Activated CD8-positive, alpha-beta memory T cell treated with anti-CD3 and anti-CD28 coated beads for 24 hours (primary cell): ENCODE measurements around the gene CAPNS2.

Experiments
- DNase-seq: peaks from one replicate; pipeline ENCODE4 v3.0.0-alpha.2; 2020

Gene CAPNS2

DNA sequence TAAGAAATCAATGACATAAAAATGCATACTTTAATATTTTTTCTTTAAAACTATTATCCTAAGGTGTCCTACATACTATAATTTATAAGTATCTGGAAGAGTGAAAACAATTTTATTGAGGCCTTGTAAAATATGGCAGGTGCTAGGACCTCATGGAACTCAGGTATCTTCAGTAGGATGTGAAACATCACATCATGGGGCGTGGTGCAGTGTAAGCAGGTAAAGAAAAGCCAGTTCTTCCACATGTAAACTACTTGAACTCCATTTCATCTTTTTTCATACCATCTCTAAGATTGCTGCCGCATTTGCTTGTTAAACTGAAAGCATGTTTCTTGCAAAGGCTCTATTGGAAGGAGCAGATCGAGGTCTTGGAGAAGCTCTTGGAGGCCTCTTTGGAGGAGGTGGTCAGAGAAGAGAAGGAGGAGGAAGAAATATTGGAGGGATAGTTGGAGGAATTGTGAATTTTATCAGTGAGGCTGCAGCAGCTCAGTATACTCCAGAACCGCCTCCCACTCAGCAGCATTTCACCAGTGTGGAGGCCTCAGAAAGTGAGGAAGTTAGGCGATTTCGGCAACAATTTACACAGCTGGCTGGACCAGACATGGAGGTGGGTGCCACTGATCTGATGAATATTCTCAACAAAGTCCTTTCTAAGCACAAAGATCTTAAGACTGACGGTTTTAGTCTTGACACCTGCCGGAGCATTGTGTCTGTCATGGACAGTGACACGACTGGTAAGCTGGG lies at the start of gene CAPNS2:
TSS of gene CAPNS2 (plus strand) at position 253 of the 744 bp plus-strand sequence. CDS start at position 326, 73 bp downstream.
- no peak for DNase-seq

DNA sequence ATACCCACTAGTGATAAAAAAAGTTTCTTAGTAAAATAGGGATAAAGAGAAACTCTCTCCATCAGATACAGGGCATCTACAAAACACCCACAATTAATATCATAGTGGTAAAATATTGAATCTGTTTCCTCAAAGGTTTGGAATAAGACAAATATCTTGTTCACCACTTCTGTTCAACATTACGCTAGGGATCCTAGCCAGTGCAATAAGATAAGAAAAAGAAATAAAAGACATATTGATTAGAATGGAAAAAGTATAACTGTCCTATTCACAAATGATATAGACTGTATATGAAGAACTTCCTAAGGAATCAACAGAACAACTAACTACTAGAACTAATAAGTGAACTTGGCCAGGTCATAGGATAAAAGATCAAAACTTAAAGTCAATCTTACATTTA lies 44.7 kb upstream of the CAPNS2 start:
- DNase-seq: no peak

DNA sequence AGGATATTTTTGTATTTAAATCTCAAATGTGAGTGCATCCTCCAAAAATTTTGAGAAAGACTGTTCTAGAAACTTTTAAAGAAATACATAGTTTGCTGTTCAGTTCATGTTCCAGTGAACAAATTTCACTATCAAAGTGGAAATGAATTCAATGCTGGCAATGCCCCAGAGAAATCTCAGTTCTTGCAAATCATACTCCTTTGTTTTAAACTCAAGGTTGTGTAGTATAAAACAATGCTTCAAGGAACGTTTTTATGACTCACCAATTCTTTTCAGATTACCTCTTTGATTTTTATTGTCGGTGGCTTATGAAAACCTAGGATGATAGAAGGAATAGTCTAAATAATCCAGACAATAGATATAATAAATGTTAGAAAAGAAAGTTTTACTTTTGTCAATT lies 40.0 kb upstream of the CAPNS2 start:
- DNase-seq: no peak

DNA sequence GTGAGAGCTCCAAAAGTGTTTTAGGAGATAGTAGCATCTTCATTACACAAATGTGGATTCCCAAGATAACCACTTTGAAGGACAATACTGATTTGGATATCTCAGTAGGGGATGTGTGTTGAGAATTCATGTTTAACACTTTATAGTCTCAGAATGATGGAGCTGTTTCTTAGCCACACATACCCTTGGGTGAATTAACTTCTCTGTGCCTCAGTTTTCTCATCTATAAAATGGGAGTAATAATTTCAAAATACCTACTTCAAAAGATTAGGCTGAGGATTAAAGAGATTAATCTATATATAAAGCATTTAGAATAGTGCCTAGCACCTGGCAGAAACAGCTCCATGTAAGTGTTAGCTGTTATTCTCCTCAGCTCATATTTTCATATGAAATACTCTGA lies 38.6 kb upstream of the CAPNS2 start:
- no peak for DNase-seq

DNA sequence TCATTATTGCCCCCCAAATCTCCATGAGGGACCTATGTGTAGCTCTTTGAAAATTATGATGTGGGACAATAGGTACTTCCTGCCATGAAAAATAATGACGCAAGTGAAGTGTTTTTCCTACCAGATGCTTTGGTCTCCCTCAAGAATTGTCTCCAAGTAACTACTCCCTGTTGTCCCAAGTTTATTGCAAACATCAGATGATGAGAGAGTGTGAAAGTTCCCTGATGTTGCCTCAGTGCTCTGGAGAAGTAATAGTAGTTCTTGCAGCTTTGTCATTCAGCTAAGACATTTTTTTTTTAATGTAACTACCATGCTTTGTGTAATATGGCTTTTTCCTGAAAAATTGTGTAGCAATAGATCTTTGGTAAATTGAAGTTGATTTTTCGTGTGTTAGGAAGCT lies 37.5 kb upstream of the CAPNS2 start:
- no peak for DNase-seq

DNA sequence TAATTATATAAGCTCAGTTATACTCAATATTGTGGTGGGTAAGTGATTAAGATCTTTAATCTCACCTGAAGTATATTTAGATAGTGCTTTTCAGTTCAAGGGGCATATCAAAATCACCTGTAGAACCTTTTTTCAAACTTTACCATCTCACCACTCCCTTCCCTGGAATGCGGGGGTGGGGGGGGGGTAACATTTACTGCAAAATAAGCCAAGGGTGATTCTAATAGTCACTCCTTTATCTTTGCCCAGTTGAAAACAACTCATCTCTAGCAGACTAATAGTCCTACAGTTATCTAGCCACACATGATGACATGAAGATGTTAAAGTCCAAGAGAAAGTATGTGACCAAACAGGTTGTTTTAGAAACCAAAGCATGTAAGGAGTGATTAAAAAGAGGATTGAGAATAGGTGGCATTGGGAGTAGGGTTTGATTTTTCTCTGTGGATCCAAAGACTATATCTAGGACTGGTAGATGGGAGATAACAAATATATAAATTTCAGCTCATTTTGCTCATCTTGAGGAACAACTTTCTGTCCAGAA lies 36.1 kb upstream of the CAPNS2 start:
- DNase-seq: no peak

DNA sequence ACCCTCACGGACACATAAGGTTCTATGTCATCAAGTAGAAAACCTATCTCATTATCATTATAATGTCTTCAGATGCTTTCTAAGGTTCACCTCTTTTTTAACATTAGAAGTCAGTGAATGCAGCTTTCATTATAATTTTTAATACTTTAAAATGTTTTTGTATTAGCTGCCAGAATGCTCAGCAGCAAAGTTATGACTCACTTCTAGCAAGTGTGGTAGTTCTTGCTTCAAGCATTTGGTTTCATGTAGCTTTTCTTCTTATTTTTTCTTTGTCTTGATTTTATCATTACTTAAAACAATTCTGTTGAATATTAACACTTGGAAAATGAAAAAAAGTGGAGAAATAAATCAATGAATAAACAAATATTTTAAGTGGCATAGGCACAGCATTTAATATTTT lies 34.3 kb upstream of the CAPNS2 start:
- DNase-seq: no peak

DNA sequence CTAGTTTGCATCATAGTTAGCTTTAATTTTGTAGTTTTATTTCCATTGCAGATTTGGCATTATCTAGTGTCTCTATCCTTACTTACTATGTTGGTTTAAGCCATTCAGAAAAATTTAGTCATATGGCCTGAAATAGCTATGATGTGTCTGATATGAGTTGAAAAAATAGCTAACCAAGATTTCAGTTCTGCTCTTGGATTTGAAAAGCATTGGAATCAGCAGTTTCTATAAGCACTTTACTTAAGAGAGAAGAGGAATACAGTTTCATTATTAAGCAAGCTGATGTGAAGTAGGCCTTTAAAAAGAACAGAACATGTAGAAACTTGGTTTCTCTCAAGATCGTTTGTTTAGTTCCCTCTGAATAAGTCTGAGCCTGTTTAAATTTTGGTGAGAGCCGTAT lies 31.7 kb upstream of the CAPNS2 start:
- no peak for DNase-seq

DNA sequence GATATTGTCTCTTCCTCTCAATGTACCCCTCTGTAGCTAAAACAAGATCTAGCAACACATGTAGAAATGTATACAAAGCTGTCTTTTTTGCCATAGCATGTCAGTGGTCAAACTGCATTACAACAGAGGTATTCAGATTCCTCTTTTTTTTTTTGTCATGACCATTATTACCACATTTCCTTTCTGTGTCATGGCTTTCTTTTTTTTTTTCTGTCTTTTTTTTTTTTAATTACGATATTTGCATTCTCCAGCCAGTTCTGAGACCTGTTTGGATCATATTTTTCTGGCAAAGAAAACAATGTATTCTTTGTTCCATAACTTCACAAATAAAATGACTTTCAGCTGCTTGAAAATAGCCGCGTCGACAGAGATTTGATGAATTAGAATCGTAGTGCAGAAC lies 27.4 kb upstream of the CAPNS2 start:
- no peak for DNase-seq

DNA sequence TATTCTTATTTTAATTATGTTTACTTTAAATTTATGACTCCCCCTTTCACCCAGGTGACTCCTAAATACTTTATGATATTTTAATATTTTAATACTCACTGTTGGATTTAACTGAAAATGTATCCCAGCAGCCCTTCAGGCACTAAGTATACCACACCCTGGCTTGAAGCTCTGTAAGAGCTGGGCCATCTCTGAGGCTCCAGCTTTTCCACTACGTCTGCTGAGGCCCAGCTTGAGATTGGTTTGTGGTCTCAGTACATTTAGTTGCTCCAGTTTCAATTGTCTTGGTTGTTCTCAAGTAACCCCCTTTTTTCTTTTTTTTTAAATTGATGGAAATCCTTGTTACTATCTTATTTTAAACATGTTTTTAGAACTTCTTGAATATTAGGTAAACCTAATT lies 27.0 kb upstream of the CAPNS2 start:
- DNase-seq: no peak

DNA sequence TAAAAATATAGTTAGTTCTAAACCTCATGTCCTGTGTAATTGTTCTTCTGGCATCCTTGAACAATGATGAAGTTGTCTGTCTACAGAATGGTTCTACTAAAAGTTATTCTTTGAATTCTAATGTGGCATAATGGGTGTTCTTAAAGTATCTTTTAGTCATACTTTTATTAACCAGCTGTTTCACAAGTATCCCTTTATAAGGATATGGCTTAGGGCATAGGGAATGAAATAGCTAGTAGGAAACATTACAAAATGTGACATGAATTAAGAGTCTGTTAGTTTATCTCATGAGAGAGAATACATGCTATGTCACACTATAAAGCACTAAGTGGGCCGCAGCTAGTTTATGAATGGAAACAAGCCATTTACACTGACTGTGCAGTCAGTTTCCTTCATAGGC lies 26.3 kb upstream of the CAPNS2 start:
- DNase-seq: no peak

DNA sequence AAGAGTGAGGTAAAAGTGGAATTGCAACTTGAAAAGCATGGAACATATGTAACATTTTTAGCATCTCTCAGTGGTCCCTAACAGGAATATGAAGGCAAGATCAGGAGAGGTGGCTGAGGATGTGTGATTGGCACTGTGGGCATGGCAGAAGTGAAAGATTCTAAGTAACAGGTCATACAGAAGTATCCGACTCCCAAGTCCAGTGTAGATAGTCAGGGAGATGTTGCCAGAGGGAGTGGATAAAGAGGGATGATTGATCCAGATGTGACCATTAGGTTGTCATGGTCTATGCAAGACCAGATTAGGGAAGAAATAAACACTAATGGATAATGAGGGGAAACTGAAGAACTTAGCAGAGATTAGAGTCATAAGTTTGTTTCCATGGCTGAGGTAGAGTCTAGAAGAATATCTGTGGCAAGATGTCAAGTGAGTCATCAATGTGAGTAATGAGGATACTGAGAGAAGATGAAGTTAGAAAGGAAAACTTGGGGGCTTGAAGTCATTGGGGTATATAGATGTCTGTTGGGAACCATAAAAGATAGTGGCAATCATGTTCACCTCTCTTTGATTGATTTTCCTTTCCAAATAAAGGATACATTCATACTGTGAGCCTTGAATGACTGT lies 23.9 kb upstream of the CAPNS2 start:
- no peak for DNase-seq

DNA sequence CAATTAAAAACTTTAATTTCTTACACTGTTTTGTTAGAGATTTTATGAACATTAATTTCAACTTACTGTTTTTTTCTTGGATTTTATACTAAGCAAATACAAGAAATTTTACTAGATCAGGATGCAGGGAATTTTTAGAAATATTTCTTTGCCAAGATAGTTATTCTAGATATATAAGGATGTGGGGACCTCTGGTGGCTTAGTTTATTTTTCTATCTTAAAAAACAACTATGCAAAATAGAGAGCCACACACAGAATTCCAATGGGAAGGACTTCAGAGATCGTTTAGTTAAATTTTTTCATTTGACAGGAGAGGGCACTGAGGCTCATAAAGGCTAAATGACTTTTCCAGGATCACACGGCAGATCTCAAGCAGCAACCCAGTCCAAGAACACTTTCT lies 23.0 kb upstream of the CAPNS2 start:
- no peak for DNase-seq

DNA sequence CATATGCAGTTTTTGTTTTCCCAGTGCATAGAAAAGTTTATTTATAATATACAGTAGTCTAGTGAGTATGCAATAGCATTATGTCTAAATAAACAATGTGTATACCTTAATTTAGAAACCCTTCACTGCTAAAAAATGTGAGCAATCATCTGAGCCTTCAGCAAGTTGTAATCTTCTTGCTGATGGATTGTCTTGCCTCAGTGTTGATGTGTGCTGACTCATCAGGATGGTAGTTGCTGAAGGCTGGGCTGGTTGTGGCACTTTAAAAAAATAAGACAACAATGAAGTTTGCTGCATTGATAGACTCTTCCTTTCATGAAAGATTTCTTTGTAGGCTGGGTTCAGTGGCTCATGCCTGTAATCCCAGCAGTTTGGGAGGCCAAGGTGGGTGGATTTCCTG lies 13.9 kb upstream of the CAPNS2 start:
- no peak for DNase-seq

DNA sequence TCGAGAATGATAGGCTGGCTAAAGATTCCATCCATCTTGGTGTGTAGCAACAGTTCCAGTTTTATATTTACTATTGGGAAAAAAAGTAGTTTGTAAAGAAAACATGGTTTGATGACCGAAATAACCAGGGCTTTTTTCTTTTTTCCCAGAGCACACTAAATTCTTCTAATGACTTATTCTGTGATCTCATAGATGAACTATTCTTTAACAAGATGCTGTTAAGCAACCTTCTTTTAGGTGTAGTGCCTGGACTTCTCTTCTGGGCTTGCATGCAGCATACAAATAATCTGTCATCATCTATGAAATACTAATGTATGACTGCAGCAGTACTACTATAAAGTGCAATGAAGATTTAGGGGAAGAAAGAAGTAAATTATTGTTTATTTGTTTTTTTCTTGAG lies 11.0 kb upstream of the CAPNS2 start:
- DNase-seq: no peak

DNA sequence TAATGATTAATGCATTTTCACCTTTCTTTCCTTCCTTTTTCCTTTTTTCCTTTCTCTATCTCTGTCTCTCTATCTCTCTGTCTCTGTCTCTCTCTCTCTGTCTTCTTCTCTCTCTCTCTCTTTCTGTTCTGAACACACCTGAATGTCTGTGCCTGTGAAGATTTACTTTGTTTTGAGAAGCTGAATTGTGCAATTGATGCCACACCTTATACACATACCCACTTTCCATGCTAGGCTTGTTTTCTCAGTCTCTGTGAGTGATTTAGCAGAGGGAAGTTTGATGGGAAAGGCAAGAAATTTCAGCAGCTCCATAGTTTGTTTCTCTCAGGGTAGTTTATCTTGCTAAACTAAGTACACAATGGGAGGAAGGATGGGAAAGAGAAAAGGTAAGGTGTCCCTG lies 9.3 kb upstream of the CAPNS2 start:
- no peak for DNase-seq

DNA sequence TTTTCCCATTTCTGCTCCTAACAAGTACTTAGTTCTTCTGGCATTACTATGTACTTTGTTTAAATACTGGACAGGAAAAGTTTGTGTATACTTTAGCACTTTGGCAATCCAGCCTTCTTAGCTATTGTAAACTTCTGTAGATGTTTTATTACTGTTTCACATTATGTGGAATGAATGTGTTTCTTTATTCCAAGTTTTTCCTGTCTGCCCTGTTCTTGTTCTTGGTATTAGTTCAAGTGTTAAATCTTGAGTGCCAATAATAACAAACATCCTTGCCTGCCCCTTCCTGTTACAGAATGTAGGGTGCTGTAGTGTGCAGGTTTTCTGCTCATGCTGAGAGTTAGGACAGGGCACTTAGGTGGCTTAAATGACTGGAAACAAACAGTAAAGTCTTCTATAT lies 7.3 kb upstream of the CAPNS2 start:
- DNase-seq: no peak

DNA sequence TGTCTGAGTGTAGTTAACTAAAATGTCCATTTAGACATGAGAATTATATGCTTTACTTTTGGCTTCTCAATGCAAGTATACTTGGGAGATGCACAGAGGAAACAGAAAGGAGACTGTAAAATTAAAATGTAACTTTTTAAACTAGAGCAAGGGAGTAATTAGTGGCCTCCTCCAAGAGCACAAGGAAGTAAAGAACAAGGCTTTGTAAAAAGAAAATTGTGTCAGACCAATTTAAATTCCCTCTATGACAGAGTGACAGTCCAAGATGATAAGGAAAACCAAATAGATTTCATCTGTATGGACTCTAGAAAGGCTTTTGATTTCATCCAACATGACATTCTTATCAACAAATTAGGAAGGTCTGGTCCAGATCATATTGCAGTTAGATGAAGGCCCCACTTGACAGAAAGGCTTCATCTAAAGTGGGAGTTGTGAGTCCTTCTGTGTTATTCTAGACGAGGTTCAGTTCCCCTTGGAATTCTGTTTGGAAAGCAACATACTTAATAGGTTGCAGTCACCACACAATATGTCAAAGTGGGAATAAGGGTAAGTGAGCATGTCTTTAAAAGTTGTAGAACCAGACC lies 6.5 kb upstream of the CAPNS2 start:
- DNase-seq: no peak

DNA sequence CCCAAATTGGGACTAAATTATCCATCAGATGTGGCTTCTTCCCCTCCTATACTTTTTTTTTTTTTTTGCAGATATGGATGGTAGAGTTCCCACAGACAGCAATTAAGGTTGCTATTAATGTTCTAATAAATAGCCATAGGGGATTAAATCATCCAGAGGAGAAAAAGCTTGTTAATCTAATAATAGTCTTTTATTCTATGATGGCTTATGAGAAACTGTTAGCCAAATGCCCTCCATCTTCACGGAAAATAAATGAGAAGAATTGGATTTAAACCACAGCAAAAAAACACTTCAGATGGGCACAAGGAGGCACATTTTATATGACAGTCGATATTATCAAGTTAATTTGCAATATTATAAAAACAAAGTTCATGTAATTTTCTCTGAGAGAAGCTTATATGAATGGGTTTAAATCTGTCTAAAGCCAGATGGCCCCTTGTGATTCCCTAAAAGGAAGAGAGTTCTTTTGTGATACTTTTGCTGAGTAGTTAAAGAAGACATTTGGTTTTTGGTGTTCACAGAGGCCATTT lies 5.1 kb upstream of the CAPNS2 start:
- DNase-seq: no peak

DNA sequence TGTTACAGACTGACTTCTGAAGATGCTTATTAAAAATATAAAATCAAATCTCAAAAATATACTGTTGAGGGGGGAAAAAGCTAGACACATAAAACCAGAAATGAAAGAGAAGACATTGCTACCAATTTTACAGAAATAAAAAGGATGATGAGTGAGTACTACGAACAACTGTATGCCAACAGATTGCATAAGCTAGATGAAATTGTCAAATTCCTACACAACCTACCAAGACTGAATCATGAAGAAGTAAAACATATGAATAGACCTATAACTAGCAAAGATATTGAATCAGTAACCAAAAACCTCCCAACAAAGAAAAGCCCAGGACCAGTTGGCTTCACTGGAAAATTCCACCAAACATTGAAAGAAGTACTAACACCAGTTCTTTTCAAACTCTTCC lies 3.5 kb upstream of the CAPNS2 start:
- DNase-seq: no peak

DNA sequence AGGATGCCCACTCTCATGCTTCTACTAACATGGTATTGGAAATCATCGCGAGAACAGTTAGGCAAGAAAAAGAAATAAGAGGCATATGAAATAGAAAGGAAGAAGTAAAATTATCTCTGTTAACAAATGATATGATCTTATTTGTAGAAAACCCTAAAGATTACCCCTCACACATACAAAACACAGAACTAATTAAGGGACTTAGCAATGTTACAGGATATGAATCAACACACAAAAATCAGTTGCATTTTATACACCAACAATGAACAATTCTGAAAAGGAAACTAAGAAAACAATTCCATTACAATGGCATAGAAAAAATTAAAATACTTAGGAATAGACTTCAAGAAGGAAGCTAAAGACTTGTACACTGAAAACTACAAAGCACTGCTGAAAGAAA lies 2.7 kb upstream of the CAPNS2 start:
- no peak for DNase-seq

DNA sequence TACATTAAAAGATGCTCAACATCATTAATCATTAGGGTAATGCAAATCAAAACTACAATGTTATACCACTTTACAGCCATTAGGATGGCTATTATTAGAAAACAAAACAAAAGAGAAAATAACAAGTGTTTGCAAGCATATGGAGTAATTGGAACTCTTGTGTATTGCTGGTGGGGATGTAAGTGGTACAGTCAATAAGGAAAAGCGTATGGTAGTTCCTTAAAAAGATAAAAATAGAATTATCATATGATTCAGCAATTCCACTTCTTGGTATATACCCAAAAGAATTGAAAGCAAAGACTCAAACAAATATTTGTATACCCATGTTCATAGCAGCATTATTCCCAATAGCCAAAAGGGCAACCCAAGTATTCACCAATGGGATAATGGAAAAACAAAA lies 1.4 kb upstream of the CAPNS2 start:
- no peak for DNase-seq

DNA sequence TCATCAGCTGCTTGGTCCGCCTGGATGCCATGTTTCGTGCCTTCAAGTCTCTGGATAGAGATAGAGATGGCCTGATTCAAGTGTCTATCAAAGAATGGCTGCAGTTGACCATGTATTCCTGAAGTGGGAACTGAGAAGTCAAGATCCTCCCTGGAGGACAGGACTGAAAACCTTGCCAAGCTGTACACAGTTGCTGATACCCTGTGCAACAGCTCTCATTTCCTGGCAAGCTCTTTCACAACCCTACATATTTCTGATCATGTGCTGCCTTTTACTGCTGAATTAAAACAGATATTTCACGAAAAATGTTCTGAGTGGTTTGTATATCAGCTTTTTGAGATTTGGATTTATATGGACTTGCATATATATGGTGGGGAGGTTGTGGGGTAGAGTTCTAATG lies 898 bp downstream of the CAPNS2 start:
- no peak for DNase-seq

DNA sequence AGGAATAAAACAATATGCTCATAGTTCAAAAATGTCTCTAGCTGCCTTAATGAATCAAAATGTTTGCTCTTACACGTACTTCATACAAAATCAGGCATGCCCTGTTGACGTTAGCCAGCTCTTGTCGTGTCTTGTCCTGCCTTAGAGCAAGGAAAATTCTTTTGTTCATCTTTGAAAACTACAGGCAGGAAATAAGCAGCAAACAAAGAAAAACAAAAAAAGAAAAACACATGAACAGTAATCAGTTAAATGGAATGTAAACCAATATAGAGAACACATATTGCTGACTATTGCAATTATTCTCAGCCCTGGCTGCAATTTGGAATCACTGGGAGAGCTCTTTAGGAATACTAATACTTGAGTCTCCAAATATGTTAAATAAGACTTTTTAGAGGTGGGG lies 1.7 kb downstream of the CAPNS2 start:
- DNase-seq: no peak
